GM21447 (cell line): ENCODE data around the gene DOCK10.

Experiments used
- ATAC-seq: cut with Tn5 transposase; IDR thresholded peaks from one replicate; pipeline ENCODE4 v1.9.1; 2021; ENCODE audit not compliant: unreplicated experiment

Gene DOCK10

DNA sequence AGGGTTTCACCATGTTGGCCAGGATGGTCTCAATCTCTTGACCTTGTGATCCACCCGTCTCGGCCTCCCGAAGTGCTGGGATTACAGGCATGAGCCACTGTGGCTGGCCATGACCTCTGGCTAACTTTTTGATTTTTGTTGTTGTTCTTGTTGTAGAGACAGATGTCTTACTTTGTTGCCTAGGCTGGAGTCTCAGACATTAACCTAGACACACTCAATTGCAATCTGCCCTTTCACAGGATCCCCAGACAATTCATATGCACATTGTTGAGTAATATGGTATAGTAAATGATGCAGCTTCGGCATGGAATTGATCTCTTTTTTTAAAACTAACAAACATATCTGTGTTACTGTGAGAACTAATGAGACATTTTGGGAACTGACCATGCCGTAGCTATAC lies 195.6 kb downstream of the DOCK10 start:
- ATAC-seq = no peak

DNA sequence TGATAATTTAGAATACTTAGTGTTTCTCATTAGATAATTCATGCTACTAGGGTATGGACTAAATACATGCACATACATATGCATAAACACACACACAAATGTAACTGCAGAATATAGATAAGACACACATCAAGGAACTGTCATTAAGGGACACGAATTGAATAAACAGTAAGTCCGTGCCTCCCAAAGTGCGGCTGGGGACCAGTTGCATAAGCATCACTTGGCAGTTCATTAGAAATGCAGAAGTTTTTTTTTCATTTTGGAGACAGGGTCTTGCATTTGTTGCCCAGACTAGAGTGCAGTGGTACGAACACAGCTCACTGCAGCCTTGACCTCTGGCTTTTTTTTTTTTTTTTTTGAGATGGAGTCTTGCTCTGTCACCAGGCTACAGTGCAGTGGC lies 196.1 kb downstream of the DOCK10 start:
- no peak for ATAC-seq

DNA sequence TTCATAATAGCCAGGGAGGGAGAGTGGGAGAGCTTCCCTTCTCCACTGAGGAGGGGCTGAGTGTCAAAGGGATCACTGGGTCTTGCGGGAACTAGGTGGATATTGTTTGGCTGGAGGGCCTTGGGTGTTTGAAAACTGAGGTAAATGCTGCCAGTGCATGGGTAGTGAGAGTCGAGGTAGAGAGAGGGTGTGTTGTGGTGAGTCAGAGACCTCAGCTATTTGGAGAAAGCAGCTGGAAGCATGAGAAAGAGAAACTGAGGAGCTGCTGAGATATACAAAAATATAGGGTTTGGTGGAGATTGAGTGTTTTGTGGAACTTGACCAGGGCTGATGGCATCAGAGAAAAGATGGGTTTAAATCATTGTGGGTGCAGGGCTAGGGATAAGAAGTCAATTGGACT lies 199.1 kb downstream of the DOCK10 start:
- ATAC-seq = no peak

DNA sequence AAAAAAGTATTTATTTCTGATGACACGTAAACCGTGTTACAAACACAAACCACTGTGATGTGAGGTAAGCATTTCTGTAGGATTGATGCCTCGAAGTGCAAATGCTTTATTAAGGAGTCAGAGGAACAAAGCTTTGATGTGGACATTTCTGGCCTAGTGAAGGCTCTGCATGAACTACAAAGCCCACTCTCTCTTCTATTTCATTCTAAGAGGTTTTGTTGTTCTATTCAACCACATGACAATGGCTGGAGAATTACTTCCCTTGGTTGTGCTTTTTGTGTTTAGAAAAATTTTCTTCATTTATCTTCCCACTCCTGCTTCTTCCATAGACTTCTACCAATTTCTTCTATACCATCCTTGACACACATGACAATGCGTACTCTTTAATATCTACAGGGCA lies 200.4 kb downstream of the DOCK10 start:
- no peak for ATAC-seq

DNA sequence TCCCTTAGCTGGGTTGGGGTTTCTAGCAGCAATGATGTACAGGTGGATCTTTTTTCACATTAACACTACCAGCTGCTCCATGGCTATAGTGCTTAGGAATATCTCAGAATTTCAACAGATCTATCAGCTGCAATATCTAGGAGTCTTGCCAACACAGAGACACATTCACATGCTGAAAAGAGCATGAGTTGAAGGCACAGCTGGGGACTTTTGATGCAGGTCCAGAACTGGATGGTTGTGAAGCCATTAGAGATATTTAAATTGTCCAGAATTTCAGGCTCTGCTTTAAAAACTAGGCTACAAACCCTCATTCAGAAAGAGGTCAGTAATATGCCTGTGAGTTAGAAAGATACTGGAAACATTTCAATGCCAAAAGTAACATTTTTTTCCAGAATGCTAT lies 203.9 kb downstream of the DOCK10 start:
- no peak for ATAC-seq

DNA sequence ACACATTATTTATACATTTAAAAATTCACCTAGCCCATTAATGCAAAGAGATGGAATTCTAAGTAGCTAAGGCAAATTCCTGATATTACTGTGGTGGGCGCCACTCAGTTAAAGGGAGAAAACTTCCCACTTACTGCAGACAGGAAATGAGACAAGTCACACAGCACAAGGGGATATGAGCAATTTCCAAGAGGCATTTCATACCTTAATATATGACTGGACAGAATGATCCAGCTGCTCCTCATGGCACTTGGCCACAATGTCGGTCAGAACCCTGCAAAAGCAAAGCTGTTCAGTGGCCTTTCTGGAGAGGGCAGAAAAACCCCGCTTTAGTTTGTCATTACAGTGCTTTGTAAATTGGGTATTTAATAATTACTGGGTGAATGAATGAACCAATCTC lies 204.7 kb downstream of the DOCK10 start:
- no peak for ATAC-seq

DNA sequence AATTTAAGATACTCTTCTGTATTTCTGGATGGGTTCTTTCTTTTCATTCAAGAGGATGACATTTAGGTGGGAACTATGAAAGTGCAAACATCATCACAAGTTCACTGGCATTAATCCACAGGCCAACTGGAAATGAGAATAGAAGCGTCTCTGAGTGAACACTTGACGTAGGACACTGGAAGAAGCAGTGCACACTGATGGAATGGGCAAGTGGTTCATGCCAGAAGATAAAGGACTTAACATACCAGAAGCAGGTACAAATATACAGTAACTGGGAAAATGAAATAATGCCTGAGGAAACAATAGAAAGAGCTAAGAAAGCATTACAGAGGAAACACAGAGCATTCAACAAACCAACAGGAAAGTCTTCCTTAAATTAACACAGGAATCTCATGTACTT lies 205.2 kb downstream of the DOCK10 start:
- ATAC-seq = no peak

DNA sequence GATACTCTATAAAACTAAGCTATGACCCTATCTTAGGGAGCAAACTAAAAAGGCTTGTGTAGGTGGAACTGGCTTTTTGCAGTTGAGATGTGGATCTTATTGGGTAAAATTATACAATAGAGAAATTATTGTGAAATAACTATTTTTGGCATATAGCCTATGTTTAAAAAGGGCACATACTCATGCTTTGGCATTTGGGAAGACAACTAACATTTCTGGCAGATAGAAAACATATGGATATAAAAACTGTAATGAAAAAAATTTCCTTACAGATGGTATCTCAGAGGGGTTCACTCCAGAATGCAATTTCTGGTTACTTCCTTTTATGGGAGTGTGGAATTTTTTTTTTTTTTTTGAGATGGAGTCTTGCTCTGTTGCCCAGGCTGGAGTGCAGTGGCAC lies 206.0 kb downstream of the DOCK10 start:
- ATAC-seq = no peak

DNA sequence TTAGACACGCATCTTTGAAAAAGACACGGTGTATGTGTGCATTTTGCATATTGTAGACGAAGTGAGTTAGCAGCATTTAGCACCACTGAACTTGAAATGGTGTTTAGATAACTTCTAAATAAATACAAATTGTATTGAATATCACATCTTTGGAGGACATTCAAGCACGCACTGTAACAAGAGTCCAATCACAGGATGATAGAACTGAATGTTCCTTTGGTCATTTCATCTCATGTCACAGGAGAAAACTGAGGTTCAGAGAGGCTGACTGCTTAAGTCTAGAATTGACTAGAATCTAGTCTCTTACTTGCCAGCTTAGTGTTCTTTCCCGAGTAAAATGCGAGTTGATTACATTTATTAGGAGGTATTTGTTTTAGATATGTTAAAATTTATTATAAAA lies 206.9 kb downstream of the DOCK10 start:
- no peak for ATAC-seq

DNA sequence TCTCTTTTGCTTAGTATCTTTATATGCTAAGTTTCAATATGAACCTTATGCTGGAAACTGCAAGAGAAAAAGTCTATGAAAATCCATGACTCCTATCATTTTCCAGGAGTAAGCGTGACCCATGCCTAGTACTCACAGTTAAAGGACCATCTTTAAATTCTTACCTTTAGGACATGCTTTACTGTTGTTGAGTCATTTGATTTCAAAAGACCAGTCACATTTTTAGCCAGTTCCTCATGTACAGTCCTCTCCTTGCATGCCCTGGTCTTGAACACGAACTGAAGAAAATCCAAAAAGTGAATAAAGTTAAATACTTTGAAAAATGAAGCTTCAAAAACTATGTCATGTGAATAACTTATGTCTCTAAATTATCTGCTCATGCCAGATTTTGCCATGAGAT lies 208.3 kb downstream of the DOCK10 start:
- no peak for ATAC-seq

DNA sequence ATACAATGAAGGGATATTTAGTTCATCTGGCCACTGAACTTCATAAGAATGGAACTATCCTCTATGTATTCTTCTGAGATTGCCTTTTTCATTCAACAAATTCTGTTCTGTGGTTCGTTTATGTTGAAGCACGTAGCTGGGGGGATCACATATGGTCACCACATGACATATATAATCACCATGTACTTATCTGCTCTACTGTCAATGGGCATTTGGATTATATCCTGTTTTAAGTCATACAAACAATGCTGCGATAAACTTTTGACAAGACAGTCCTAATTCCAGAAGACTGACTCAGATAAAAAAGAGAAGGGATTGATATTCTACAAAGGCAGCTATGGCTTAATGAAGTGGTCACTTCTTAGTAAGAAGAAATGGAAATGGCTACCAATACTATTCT lies 210.1 kb downstream of the DOCK10 start:
- ATAC-seq = no peak

DNA sequence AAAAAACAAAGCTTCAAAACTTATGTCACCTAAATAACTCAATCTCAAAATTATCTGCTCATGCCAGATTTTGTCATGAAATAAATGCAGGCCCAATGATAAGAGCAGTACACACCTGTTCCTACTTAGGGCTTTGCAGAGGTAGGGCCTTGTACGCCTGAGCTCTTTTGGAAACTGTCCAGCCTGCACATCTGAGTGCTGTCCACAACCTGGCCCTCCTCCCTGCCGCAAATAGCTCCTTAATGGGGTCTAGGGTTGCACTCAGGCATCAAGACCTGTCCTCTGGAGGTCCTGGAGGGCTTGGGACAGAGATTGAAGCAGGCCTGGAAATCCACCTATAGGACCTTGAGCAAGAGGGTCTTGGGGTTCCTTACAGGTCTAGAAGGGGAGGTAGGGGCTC lies 210.7 kb downstream of the DOCK10 start:
- ATAC-seq = no peak

DNA sequence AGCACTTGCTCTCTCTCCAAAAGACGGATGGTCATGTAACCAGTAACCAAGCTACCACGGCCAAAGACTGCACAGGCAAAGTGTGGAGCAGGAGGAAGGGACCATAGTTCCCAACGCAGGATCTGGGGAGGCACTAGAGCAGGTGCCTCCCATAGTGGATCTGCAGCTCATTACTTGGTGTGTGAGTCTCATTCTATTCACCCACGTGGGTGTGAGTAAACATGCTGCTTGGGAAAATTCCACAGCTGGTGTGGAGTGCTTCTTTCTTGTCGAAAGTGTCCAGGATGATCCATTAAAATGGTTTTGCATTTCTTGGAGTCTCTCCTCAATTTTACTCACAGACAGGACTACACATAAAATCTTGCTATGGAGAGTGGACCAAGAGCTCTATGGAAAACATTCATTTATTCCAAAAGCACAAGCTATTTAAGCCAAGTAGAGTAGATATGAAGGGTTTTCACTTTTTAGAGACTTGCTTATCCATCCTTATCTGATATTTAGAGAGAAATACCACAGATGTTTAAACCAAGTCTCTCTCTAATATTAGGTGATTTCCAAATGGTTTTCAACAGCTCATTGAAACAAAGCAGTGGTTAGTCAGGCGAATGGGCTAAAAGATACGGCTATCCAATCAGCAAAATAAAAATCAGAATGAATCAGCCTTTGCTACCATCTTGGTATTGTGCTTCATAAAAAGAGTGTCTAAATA lies 221.8 kb downstream of the DOCK10 start:
- no peak for ATAC-seq

DNA sequence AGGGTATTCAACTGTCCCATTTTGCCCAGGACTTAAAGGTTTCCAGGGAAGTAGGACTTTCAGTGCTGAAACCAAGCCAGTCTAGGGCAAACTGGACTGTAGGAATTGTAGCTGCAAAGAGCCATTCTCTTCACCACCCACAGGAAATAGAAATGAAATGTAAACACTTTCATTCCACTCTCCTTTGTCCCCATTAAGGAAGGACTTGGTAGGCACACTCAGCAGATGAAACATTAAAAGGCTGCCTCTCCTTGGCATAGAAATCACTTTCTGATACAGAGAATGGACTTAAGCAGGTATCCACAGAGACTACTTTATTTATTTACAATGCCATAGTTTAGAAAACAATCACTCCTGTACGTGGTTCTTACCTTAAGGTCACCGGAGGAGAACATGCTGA lies 223.2 kb downstream of the DOCK10 start:
- no peak for ATAC-seq

DNA sequence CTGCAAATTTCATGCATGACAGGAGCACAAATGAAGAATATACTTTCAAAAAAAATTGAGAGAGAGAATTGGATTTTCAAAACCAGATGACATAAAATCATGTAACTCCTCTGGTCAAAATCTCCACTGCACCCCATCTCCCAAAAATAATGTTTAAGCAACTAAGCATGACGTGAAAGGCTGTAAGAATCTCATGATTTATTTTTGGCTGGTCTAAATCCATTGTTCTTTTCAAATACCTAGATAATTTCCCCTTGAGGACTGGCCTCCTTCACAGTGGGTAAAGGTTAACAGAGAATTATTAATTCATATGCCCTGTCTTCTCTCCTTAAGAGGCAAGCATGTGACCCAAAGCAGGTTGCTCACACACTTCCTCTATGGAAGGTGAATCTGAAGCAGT lies 224.6 kb downstream of the DOCK10 start:
- no peak for ATAC-seq

DNA sequence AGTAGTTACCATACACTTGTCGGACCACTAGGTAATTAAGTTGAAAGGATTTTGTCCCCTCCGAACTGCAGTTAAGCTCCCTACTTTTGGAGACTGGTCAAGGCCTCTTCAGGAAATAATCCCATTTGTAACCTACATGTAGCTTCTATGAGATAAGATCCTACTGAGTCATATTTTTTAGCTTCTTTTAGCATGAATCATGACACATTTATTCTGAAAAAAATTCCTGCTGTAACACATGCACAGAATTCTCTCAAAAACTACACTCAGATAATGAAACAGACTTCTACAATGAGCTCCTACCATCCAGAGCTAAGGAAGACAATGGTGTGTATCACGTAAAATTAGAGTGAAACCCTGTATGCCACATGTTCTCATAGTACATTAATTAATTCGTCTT lies 225.5 kb downstream of the DOCK10 start:
- no peak for ATAC-seq

DNA sequence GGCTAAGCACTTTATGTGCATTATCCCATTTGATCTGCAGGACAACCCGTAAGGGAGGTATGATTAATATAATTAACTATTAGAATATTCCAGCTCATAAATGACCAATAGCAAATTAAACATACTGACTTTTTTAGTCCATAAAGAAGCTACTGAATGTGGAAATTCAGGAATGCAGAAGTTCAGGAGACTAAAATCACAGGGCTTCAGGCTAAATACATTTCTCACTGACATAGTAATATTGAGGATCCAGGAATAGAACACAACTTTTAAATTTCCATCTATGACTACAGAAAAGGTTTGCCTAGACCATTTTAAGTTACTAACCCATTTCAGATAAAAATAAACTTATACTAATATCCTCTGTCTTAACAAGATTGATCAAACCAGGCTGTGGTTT lies 228.7 kb downstream of the DOCK10 start:
- no peak for ATAC-seq

DNA sequence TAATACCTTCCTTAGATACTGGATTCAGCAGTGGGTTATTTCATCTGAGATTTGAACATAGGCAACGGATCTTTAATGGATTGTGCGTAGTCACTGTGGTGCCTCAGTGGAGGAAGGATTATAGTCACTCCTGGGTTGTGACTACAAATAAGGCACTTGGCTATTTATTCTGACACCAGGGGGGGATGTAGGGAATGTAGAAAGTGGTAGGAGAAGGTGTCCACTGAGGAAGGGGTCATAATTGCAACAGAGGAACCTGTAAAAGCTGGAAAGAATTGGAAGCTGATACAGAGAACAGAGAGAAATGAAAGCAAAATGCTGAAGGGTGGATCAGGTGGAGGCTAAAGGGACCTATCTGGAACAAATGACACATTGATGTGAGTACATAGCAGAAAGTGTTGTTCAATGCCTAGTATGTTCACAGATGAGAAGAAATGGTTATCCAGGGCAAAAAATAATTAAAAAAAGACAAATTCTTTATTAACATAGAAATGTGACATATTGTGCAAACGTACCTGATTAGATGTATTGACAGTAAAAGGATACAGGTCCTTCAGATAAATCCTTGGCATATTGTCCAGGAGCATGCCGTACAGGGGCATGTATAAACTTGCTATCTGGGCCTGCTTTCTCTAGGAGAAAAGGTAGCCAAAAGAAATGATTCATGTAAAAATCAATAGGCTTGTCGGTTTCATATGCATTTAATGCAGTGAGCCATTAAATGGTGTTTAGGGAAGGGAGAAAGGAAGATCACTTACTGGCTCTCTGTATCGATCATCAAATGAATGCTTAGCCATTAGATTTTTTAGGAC lies 234.9 kb downstream of the DOCK10 start:
- no peak for ATAC-seq

DNA sequence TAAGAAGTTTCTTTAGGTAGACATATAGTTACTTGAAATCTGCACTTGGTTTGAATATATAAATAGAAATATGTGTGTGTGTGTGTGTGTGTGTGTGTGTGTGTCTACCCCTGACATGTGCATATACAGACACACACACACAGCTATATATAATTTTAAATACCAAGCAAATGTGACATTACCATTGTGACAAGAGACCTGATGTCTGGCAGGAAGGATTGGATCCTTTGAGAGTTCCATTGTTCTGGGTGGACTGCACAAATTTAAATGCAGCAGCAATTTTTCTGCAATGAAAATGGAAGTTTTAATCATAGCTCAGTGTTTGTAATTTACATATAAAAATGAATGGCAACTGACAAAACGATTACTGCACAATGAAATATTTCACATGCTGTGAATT lies 238.3 kb downstream of the DOCK10 start:
- no peak for ATAC-seq

DNA sequence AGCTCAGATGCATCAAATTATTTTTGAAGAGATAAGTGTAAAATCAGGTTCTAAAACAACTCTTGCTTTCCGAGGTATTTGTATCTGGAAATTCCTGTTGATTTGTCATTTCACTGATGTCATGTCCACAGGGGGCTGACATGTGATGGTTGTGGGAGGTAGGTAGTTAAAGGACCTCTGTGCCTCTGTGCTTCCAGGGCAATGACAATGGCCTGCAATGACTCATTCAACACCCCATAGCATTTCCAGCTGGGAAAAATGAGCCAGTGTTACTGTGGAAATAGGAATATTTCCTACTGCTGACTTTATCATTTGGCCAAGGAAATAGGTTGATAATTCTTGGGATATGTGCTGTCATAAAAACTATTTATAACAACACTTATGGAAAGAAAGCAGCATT lies 239.9 kb downstream of the DOCK10 start:
- ATAC-seq = no peak

DNA sequence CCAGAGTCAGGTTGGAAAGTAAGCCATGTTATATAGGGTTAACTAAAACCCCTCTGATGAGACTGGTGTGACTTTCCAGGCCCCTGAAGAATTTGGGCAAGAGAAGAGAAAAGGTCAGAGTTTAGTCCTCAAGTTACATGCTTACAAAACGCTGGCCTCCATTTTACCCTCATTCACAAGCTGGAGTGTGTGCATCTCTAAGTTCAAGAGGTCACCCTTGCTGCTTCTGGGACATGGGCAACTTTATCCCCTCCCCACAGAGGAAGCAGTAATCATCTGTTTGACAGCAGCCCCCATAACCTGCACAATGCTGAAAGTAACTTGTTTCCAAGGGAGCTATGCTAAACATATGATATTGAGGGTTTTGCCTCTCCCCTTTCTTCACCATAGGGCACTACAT lies 240.9 kb downstream of the DOCK10 start:
- ATAC-seq = no peak

DNA sequence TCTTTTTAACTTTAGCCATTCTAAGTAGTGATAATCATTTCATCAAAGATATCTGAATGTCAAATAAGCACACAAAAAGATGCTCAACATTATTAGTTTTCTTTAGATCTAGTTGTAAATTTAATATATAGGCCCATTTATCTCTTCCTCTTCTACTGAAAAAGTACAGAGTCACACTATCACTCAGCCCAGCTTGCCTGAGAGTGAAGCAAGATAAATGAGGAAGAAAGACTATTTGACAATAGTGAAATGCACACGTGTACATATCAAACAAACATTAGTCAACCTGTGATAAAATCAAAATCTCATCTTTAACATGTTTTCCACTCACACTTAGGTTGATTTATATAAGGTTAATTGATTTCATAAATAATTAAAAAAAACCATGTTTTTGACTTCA lies 242.6 kb downstream of the DOCK10 start:
- ATAC-seq = no peak

DNA sequence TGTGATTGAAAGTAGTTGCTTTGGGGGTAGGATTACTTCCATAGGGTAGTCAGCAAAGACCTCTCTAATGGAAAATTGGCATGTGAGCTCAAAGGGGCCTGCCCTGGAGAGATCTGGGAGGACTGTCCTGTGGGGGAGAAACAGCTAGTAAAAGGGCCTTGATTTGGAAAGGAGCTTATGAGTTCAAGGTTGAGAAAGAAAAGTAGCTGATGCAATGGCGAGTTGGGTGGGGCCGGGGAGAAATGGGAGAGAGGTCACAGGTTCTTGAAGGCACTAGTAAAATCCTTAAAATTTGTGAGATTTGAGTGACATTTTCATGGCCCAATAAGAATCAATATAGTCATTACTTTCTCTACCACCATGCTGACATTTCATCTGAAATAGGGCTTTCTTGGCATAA lies 244.1 kb downstream of the DOCK10 start:
- no peak for ATAC-seq
